ENCODE data around the gene SPTSSB.

DNA sequence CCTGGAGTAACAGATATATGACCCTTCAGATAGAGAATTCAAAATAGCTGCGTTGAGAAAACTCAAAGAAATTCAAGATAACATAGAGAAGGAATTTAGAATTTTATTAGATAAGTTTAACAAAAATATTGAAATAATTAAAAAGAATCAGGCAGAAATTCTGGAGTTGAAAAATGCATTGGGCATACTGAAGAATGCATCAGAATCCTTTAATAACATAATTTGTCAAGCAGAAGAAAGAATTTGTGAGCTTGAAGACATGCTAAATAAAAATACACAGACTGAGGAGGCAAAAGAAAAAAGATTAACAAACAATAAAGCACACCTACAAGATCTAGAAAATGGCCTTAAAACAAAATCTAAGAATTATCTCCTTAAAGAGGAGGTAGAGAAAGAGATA lies 50.5 kb downstream of the SPTSSB start:
- TF ChIP-seq, protein P1, sequence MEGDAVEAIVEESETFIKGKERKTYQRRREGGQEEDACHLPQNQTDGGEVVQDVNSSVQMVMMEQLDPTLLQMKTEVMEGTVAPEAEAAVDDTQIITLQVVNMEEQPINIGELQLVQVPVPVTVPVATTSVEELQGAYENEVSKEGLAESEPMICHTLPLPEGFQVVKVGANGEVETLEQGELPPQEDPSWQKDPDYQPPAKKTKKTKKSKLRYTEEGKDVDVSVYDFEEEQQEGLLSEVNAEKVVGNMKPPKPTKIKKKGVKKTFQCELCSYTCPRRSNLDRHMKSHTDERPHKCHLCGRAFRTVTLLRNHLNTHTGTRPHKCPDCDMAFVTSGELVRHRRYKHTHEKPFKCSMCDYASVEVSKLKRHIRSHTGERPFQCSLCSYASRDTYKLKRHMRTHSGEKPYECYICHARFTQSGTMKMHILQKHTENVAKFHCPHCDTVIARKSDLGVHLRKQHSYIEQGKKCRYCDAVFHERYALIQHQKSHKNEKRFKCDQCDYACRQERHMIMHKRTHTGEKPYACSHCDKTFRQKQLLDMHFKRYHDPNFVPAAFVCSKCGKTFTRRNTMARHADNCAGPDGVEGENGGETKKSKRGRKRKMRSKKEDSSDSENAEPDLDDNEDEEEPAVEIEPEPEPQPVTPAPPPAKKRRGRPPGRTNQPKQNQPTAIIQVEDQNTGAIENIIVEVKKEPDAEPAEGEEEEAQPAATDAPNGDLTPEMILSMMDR (conservative IDR thresholded peaks at IDR 0.05 in 1 of 2, IDR thresholded peaks at IDR 0.05 in 1 of 2; ENCODE audit: extremely low read depth in 1 of 2, insufficient read depth in 1 of 2, low read depth in 1 of 2, low read length in 2 of 2), result no peak
- TF ChIP-seq EZH2 (IDR thresholded peaks at IDR 0.05; ENCODE audit: borderline replicate concordance, low read length), result no peak

Measured in mammary epithelial cell (primary cell).